Activated CD4-positive, CD25-positive, alpha-beta regulatory T cell treated with anti-CD3 and anti-CD28 coated beads, Interleukin-2, amount 50 U/mL, for 72 hours (primary cell): Measurements from ENCODE around the gene GABBR2.
"Not testable (repeated sequence)": the region's sequence is repeated elsewhere in the genome, so short reads cannot be mapped to it uniquely, and the experiment has no call there.

Source experiments
- DNase-seq: peaks from one replicate; pipeline ENCODE4 v3.0.0; 2021

Gene GABBR2

GRCh38 chr9:98311541-98311940 lies 397.2 kb downstream of the GABBR2 start:
- DNase-seq = no peak

DNA sequence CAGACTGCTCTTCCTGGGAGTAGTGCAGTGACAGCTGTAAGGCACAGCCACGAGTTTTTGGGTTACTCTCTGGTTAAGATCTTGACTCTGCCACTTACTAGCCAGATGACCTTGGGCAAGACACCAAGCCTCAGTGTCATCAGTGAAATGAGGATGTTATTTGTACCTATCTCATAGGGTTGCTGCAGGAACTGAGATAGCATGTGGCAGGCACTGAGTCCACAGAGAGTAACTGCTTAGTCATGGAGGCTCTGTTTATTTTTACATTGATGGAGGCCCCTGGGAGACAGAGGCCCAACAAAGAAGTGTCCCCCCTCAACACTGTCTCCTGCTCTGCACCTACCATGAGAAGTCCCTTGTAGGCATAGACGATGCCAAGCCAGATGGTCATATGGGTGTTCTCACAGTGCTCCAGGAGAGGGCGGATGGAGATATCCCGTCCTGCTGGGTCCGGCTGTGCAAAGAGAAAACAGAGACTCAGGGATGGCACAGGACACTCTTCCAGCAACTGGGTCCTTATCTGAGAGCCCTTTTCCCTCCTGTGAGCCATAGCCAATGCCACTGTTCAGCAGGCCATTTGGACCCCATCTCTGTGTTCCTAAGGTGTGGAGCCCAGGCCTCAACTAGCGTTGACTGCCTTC lies 397.9 kb downstream of the GABBR2 start:
- no peak for DNase-seq

DNA sequence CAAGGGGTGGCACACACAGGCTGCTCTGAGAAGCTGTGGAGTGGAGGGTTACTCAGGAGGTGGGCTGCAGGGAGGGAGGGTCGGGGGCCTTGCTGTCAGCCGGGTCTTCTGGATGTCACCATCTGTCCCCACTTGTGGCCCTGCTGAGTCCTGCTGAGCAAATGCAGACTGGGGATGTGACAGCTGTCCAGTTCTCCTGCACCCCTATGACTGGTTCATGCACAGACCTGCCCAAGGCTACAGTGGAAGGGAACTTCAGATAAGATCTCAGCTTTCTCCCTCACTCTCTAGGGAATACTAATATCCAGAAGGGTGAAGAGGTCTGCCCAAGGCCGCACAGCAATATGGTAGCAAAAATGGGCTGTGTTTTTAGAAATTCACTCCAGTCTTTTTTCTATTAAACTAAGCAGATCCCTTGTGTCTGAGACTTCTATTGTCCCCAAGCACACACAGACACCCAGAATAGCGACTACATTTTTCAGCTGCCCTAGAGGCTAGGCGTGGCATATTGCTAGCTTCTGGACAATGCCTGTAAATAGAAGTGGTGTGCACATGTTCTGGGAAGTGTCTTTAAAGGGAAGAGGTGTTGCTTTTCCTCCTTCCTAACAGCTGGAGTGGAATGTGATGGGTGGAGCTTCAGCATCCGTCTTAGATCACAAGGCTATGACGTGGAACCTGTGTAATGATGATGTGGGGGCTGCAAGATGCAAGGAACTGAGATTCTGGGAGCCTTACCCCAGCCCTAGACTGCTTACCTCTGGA lies 402.2 kb downstream of the GABBR2 start:
- DNase-seq = no peak

DNA sequence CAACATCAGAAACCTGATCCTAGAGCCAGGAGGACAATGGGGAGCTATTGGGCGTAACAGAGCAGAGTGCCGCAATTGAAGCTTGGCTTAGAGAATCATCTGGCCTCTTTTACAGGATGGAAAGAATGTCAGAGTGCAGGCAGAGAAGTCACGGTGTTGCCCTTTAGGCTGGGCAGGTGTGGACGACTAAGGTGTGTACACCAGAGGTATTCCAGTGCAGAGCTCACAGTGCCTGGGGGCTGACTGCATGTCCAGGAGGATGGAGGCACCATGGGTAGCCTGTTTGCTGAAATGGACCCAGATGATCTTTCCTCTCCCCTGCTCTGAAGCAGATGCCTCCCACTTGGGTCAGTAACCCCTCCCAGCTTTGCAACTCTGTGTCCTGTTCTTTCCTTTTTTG lies 404.4 kb downstream of the GABBR2 start:
- no peak for DNase-seq

DNA sequence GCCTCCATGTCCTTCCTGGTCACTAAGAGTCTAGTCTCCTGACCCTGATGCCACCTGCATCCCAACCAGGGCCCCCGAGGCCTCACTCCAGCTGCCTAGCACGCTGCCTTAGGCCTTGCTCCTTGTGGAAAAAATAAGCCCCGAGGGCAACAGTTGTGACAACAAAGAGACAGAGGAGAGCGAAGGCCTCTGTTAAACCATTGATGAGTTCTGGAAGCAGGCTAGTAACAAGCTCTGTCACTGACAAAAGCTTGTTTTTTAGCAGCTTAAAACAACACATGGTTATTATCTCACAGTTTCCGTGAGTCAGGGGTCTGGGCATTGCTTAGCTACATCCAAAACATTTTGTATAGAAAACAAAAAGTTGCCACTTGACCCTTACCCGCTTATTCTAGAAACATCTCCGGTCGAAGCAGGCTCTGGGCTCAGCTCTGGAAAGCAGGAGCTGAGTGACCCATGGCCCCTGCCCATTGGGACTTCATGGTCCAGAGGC lies 405.1 kb downstream of the GABBR2 start:
- DNase-seq = no peak

DNA sequence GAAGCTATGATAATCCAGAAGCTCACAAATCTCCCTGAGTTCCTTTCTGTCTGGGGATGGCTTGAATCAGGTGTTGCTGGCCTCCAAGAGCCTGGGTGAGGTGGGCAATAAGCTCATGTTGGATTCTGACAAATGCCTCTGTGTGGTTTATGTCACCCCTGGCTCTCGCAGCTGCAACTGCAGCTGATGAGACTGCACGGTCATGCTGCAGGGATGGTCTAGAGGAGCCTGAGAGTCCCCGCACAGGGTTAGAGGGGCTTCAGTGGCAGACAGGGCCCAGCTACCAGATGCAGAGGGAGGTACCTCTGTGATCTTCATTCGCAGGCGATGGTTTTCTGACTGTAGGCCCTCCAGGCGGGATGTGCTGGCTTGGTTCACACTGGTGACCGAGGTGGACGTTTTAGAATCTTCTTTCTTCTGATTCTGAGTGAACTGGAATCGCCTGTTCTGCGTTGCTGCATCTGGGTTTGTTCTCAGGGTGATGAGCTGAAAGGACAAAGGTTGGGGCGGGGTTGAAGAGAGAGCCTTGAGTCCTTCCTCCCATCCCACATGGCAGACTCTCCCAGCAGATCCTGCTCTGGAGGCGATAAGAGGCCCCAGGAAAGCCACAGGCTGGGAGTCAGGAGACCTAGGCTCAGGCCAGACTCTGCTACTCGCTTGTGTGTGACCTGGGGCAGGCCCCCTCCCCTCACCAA lies 405.6 kb downstream of the GABBR2 start:
- DNase-seq = no peak

DNA sequence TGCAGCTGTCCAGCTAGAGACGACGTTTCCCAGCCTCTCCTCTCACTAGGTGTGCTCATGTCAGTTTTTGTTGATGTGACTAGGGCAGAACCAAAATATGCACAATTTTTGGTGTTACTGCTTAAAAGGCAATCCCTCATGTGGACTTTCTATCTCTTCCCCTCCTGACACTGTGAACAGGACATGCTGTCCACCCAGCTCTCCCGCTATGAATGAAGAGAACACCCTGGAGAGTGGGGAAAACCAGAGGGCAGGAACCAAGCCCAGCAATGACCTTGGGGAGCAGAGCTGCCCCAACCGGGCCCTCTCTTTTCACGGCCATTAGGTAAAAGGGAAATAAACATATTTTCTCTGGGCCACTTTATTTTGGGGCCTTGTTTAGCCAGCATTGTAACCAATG lies 406.6 kb downstream of the GABBR2 start:
- no peak for DNase-seq

- DNase-seq = no peak
Observed at GRCh38 chr9:98300611-98301010, 408.1 kb downstream of the GABBR2 start.

- DNase-seq = no peak
Observed at GRCh38 chr9:98298476-98298875, 410.3 kb downstream of the GABBR2 start.

- DNase-seq = no peak
Observed at GRCh38 chr9:98295824-98296223, 412.9 kb downstream of the GABBR2 start.

- DNase-seq = no peak
Observed at GRCh38 chr9:98291820-98292219, 416.9 kb downstream of the GABBR2 start.

DNA sequence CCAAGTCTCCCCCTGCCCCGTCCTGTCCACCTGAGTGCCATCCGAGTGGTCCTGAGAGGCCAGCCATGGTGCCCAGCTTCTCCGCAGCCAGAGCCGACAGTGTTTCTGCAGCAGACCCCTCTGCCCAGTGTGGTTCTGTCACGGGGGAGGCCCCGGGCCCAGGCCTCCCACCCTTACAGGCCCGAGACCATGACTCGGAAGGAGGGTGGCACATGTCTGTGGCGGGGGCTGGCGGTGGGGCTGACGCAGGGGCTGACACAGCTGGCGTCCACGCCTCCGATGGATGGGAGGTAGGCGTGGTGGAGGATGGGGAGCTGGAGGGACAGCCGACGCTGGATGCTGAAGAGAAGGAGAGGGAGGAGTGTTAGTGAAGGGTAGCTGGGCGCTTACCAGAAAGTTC lies 418.3 kb downstream of the GABBR2 start:
- no peak for DNase-seq

DNA sequence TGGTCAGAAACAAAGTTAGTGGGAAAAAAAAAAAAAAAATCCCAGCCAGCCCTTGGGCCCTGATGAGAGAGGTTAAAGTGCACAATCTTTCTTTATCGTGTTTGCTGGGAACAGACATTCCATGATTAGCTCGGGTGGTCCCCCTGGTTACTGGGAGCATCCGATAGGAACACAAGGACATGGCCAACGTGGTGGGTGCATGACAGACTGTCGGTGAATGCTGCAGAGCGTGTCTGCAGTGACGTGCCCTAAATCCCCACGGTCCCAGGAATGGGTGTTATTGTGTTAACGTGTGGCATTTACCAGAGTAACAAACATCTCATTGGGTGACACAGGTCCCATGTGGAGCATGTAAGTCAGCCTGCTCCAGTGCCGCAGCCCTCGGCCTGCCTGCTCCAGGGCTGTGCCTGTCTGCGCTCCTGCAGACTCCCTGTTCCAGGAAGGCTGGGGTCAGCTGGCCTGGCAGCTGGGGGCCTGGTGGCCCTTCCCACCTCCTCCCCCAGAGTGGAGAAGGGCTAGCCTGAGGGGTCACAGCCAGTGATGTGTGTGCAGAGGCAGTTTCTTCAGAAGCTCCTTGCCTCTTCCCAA lies 419.0 kb downstream of the GABBR2 start:
- no peak for DNase-seq

DNA sequence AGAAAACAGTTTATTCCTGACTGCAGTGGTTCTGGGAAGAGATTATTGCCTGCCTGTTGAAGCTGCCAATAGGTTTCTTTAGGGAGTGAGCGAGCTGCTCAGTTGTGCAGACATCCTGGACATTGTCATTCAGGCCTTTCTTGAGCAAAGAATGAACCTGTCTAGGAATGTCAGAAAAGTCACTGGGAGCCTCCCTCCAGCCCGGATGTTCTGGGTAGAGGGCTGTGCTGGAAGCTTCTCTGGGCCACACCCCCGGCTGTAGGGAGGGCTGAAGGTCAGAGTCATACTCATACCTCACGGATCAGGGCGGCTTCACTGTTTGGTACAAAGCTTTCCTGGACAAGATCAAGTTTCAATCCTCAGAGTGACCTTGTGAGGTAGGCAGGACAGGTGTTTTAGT lies 419.9 kb downstream of the GABBR2 start:
- DNase-seq = no peak

DNA sequence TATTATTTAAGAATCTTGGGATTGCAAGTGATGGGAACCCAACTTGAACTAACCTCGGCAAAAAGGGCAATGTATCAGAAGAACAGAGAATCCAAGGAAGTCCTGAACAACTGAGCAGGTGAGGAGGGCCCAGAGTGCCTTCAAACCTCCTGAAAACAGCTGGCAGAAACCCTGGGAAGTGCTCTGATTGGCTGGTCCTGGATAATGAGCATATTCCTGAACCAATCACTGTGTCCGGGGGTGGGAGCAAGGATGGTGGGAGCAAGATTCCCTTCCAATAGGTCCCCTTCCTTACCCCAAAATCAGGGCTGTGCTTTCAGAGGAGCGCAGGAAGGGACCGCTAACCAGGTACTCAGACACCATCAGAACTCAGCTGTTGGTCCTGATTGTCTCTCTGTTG lies 421.4 kb downstream of the GABBR2 start:
- no peak for DNase-seq

DNA sequence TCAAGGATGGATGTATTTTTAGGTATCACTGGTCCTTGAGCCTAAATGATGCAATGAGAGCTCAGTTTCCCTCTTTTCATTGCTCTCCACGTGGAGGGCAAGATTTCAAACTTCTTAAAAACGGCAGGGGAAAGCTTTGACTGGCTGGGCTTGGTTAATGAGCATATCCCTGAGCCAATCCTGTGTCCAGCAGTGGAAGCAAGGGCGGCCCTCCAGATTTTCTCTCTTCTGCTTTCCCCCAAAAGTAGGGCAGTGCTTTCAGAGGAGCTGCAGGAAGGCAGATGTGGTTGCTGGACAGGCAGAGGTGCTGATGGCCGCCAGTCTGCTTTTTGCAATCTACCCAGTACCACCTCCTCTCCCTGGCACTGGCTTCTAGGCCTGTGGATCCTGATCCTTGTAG lies 423.3 kb downstream of the GABBR2 start:
- DNase-seq = no peak

DNA sequence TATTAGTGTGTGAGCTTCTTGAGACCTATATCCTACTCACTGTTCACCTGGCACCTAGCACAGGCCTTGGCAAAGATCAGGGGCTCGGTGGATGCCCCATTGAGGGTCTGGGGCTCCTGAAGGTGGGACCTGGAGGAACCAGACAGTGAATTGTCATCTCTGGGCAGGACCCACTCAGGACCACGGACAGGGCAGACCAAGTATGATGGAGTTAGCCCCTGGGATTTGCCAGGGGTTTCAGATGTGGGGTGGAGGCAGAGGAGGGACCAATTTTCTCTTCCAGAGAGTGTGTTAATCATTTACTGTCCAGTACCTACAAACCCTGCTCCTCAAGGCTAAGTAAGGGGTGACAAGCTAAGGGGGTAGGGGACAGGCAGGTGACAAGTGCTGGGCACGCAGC lies 424.0 kb downstream of the GABBR2 start:
- no peak for DNase-seq

DNA sequence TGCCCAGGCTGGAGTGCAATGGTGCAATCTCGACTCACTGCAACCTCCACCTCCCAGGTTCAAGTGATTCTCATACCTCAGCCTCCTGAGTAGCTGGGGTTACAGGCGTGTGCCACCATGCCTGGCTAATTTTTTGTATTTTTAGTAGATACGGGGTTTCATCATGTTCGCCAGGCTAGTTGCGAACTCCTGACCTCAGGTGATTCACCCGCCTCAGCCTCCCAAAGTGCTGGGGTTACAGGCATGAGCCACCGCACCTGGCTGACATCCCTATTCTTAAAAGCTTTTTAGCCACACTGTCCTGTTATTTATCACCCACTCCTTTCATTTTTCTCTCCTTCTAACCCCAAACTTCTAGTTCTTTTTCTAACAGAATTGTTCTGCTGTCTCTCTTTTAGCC lies 425.6 kb downstream of the GABBR2 start:
- not testable (repeated sequence) for DNase-seq

DNA sequence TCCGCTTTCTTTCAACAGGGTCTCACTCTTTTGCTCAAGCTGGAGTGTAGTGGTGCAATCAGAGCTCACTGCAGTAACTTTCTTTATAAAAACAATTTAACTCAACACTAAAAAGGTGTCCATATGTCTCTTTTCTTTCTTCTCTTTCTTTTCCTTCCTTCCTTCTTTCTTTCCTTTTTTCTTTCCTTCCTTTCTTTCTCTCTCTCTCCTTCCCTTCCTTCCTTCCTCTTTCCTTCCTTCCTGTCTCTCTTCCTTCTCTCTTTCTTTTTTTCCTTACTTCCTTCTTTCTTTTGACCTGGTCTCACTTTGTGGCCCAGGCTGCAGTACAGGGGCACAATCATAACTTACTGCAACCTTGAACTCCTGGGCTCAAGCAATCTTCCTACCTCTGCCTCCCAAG lies 427.5 kb downstream of the GABBR2 start:
- no peak for DNase-seq

DNA sequence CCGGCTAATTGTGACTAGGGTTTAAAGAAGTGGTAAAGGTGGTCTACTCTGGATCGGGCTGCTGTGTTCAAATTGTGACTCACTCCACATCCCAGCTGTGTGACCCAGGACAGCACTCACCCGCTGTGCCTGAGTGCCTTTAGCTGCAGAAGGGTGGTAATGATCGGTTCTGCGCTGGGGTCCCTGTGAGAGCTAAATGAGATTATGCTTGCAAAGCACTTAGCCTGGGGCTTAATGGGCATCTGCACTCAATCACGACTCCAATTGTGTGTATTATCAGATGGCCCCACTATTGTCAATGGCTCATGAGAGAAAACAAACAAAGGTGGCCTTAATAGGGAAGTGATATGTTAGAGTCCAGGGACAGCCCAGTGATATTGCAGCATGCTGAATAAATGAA lies 428.2 kb downstream of the GABBR2 start:
- DNase-seq = no peak

DNA sequence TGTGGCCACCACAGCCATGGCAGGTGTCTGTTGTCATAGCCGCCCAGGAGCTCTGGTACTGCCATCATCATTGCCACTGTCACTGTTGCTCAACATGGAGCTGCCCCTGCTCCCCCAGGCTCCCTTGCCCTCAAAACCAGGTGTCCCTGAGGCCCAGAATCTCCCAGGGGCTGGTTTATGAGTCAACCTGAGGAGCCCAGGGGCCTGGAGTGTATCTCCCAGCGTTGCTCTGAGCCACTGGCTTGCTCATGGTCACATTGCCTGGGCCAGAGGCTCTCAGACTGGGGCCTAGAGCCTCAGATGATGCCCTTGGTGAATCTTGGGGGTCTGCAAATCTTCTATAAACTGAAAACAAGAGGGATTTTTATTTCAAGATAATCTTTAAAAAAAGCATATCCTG lies 428.6 kb downstream of the GABBR2 start:
- DNase-seq = no peak

GRCh38 chr9:98276907-98277469 lies 431.7 kb downstream of the GABBR2 start:
- DNase-seq = no peak

DNA sequence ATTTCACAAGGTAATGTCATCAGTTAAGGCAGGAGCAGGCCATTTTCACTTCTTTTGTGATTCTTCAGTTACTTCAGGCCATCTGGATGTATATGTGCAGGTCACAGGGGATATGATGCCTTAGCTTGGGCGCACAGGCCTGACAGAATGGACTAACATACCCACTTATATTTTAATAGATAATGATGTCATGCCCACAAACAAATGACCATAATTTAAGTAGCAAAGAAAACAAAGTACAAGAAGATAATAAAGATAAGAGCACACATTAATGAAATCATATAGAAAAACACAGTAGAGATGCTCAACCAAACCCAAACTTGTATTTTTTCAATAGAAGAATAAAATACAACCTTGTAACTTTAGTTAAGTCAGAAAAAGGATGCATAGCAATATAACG lies 433.6 kb downstream of the GABBR2 start:
- no peak for DNase-seq
